Panc1 (cell line): ENCODE results near the gene ZC3H10.

ENCODE experiments used
- POLR2AphosphoS5 ChIP-seq: IDR thresholded peaks from 2 replicates; pipeline ENCODE4 v1.6.1; 2012; ENCODE audit warnings: mild to moderate bottlenecking, low read depth, low read length, moderate library complexity
- TF ChIP-seq, protein P1 (sequence below): fragments of 450-650 bp; IDR thresholded peaks from 2 replicates; pipeline ENCODE4 v1.5.1; 2017; ENCODE audit warnings: mild to moderate bottlenecking
- TF ChIP-seq, protein P2 (sequence below), 2 experiments: IDR thresholded peaks; 2 replicates each; pipeline ENCODE4 v1.6.1; 2011 to 2012; ENCODE audit warnings: low read depth in 2 of 2, control low read depth in 1 of 2, low read length in 1 of 2, mild to moderate bottlenecking in 1 of 2, moderate library complexity in 1 of 2; ENCODE audit not compliant: insufficient read depth in 1 of 2

DNA sequence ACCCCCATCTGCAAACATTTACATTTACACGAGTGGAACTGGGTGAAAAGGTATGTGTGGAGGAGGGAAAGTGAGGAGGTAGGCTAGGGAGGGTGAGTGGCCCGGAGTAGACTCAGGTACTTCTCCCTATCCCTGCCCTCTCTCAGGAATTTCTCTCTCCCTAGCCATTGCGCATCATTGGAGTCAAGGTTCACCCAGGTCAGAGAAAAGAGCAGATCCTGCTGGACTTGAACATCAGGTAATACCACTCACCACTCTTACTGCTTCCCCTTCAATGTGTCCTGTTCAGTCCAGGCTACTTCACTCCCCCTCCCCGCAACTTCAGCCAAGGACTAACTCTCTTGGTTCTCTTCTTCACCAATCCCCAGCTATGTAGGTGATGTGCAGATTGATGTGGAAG, 12.8 kb downstream of the ZC3H10 start:
- no peak for TF ChIP-seq POLR2AphosphoS5
- TF ChIP-seq, protein P1, sequence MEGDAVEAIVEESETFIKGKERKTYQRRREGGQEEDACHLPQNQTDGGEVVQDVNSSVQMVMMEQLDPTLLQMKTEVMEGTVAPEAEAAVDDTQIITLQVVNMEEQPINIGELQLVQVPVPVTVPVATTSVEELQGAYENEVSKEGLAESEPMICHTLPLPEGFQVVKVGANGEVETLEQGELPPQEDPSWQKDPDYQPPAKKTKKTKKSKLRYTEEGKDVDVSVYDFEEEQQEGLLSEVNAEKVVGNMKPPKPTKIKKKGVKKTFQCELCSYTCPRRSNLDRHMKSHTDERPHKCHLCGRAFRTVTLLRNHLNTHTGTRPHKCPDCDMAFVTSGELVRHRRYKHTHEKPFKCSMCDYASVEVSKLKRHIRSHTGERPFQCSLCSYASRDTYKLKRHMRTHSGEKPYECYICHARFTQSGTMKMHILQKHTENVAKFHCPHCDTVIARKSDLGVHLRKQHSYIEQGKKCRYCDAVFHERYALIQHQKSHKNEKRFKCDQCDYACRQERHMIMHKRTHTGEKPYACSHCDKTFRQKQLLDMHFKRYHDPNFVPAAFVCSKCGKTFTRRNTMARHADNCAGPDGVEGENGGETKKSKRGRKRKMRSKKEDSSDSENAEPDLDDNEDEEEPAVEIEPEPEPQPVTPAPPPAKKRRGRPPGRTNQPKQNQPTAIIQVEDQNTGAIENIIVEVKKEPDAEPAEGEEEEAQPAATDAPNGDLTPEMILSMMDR = no peak
- TF ChIP-seq, protein P2, sequence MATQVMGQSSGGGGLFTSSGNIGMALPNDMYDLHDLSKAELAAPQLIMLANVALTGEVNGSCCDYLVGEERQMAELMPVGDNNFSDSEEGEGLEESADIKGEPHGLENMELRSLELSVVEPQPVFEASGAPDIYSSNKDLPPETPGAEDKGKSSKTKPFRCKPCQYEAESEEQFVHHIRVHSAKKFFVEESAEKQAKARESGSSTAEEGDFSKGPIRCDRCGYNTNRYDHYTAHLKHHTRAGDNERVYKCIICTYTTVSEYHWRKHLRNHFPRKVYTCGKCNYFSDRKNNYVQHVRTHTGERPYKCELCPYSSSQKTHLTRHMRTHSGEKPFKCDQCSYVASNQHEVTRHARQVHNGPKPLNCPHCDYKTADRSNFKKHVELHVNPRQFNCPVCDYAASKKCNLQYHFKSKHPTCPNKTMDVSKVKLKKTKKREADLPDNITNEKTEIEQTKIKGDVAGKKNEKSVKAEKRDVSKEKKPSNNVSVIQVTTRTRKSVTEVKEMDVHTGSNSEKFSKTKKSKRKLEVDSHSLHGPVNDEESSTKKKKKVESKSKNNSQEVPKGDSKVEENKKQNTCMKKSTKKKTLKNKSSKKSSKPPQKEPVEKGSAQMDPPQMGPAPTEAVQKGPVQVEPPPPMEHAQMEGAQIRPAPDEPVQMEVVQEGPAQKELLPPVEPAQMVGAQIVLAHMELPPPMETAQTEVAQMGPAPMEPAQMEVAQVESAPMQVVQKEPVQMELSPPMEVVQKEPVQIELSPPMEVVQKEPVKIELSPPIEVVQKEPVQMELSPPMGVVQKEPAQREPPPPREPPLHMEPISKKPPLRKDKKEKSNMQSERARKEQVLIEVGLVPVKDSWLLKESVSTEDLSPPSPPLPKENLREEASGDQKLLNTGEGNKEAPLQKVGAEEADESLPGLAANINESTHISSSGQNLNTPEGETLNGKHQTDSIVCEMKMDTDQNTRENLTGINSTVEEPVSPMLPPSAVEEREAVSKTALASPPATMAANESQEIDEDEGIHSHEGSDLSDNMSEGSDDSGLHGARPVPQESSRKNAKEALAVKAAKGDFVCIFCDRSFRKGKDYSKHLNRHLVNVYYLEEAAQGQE (IDR thresholded peaks at IDR 0.05; ENCODE audit: insufficient read depth in 1 of 2, low read depth in 2 of 2, low read length in 1 of 2) = no peak
